Natural killer cell (primary cell): ENCODE measurements around the gene ATP11A. TPM values are rescaled to one million over a fixed set of nuclear protein-coding genes. Genes with fewer than 3 reads are reported as not detected.

ENCODE experiments used
- ATAC-seq, 3 donors: fragments of 150-1000 bp in 2 of 3; fragments of 200-7000 bp in 1 of 3; cut with Tn5 transposase; 1 replicate in 1 of 3; 2 replicates in 2 of 3; pipeline ENCODE4 v1.10.0; 2021; ENCODE audit warnings: mild to moderate bottlenecking in 2 of 3, moderate library complexity in 2 of 3
- DNase-seq, 2 donors: peaks; one replicate each; pipeline versions ENCODE4 v3.0.0 to v3.0.0-alpha.2; 2013 to 2021; ENCODE audit warnings: mixed read lengths in 1 of 2
- H3K27ac ChIP-seq: one replicate; pipeline ENCODE4 v1.5.1; 2013; ENCODE audit warnings: mild to moderate bottlenecking, low read length
- H3K27me3 ChIP-seq: one replicate; pipeline ENCODE4 v1.6.1; 2013; ENCODE audit warnings: low read length; ENCODE audit not compliant: control insufficient read depth, insufficient read depth
- H3K36me3 ChIP-seq: one replicate; pipeline ENCODE4 v1.6.1; 2013; ENCODE audit warnings: low read length; ENCODE audit not compliant: control insufficient read depth, insufficient read depth
- H3K4me1 ChIP-seq: one replicate; pipeline ENCODE4 v1.6.1; 2013; ENCODE audit warnings: low read length; ENCODE audit not compliant: control insufficient read depth, insufficient read depth
- H3K4me3 ChIP-seq: one replicate; pipeline ENCODE4 v1.5.1; 2013; ENCODE audit warnings: low read length
- H3K9me3 ChIP-seq: one replicate; pipeline ENCODE4 v1.6.1; 2013; ENCODE audit warnings: low read length; ENCODE audit not compliant: control insufficient read depth, insufficient read depth
- H3K27ac Mint-ChIP-seq, 2 donors: one replicate each; pipeline ENCODE4 v1.8.0; 2022; ENCODE audit warnings: mild to moderate bottlenecking in 2 of 2, mixed read lengths in 2 of 2, moderate library complexity in 1 of 2
- H3K27me3 Mint-ChIP-seq, 2 donors: one replicate each; pipeline ENCODE4 v1.8.0; 2022; ENCODE audit warnings: low read depth in 2 of 2, mixed read lengths in 2 of 2
- H3K36me3 Mint-ChIP-seq: one replicate; pipeline ENCODE4 v1.8.0; 2022; ENCODE audit warnings: mixed read lengths
- H3K4me1 Mint-ChIP-seq, 2 donors: one replicate each; pipeline ENCODE4 v1.8.0; 2022; ENCODE audit warnings: mixed read lengths in 2 of 2
- H3K4me3 Mint-ChIP-seq: one replicate; pipeline ENCODE4 v1.8.0; 2022; ENCODE audit warnings: mild to moderate bottlenecking, moderate library complexity, mixed read lengths
- H3K9me3 Mint-ChIP-seq, 2 donors: one replicate each; pipeline ENCODE4 v1.8.0; 2022; ENCODE audit warnings: mixed read lengths in 2 of 2
- WGBS: methylation state at CpG from one replicate; pipeline ENCODE4 v1.1.7; 2013; ENCODE audit warnings: missing lambda C conversion rate; ENCODE audit not compliant: insufficient coverage; 5-methylcytosine and 5-hydroxymethylcytosine counted together
- intact Hi-C: fragments of 100-400 bp; cut with micrococcal nuclease; formaldehyde crosslinking; loops from one replicate; pipeline ENCODE4 v1.14.2; 2022
- total RNA-seq, 4 donors: library from RNA; stranded (reverse); fragments of 120-200 nt in 1 of 4; gene quantifications; one replicate each; pipeline versions ENCODE4 v1.2.3 to v1.2.4, GENCODE V29; 2013 to 2022
- TF ChIP-seq, protein P1 (sequence below): fragments of 200-600 bp; IDR thresholded peaks from one replicate; pipeline ENCODE4 v1.8.0; 2022; ENCODE audit warnings: antibody characterized with exemption

Gene ATP11A
- total RNA-seq, 3 donors from 2014 or later (not counting 1 experiment from before 2014, with no cell fraction given) = 47.1 to 68.6 (median 50.7) TPM

GRCh38 chr13:112877976-112878955 is 188.4 kb downstream of the ATP11A start:
- peaks cover 19 to 23% of the 10 kb centered on the region in 2 donors for H3K4me1 Mint-ChIP-seq
- H3K36me3 Mint-ChIP-seq = peaks cover 5% of the 10 kb centered on the region
- no peak overlapping the region for H3K4me3 Mint-ChIP-seq
- Histone ChIP-seq H3K9me3 (peaks cover 8% of the 10 kb centered on the region), H3K4me3 (no peak overlapping the region), H3K4me1 (peaks cover 20% of the 10 kb centered on the region), H3K27ac (no peak overlapping the region), H3K36me3 (peaks cover 18% of the 10 kb centered on the region), H3K27me3 (no peaks in the 10 kb centered on the region)
- ATAC-seq (no peak), DNase-seq (no peak)
- intact Hi-C loops = no loop called here
- TF ChIP-seq, protein P1, sequence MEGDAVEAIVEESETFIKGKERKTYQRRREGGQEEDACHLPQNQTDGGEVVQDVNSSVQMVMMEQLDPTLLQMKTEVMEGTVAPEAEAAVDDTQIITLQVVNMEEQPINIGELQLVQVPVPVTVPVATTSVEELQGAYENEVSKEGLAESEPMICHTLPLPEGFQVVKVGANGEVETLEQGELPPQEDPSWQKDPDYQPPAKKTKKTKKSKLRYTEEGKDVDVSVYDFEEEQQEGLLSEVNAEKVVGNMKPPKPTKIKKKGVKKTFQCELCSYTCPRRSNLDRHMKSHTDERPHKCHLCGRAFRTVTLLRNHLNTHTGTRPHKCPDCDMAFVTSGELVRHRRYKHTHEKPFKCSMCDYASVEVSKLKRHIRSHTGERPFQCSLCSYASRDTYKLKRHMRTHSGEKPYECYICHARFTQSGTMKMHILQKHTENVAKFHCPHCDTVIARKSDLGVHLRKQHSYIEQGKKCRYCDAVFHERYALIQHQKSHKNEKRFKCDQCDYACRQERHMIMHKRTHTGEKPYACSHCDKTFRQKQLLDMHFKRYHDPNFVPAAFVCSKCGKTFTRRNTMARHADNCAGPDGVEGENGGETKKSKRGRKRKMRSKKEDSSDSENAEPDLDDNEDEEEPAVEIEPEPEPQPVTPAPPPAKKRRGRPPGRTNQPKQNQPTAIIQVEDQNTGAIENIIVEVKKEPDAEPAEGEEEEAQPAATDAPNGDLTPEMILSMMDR = no peak
- H3K27ac Mint-ChIP-seq = no peak overlapping the region
- H3K27me3 Mint-ChIP-seq = no peaks in the 10 kb centered on the region
- WGBS = 91% methylated on average over 28 of the region's 28 CpGs
- peaks cover 3 to 4% of the 10 kb centered on the region in 2 donors for H3K9me3 Mint-ChIP-seq

- Mint-ChIP-seq H3K36me3 (no peaks in the 10 kb centered on the region), H3K27me3 (no peaks in the 10 kb centered on the region), H3K27ac (no peak overlapping the region), H3K9me3 (no peaks in the 10 kb centered on the region), H3K4me3 (no peak overlapping the region), H3K4me1 (peaks cover 11 to 12% of the 10 kb centered on the region in 2 donors)
- Histone ChIP-seq H3K4me1 (peaks cover 9% of the 10 kb centered on the region), H3K9me3 (no peaks in the 10 kb centered on the region), H3K27ac (no peak overlapping the region), H3K27me3 (no peaks in the 10 kb centered on the region), H3K36me3 (peaks cover 18% of the 10 kb centered on the region), H3K4me3 (no peak overlapping the region)
- DNase-seq (no peak), ATAC-seq (no peak)
- TF ChIP-seq, protein P1 = no peak
- 88% methylated on average over 20 of the region's 20 CpGs for WGBS
- intact Hi-C loops = no loop called here
These were observed 189.5 kb downstream of the ATP11A start for GRCh38 chr13:112879283-112879833.

DNA sequence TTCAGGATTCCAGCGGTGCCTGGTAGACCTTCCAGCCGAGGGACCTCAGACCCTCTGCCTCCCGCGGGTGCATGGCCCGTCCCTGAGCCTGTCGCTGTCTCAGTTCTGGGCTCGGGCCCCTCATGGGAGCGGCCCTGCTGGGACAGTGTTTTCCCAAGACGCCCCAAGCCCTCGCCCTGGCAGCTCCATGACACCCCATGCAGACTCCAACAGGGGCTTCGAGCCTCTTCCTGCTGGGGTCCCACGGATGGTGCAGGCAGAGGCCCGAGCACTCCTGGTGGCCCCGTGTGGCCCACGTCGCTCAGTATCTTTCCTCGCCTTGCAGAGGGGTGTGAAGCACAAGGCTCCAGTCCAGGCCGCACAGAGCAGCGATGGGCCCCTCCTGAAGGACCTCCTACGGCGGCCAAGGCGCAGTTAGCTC is 190.4 kb downstream of the ATP11A start:
- WGBS = 95% methylated on average over 22 of the region's 22 CpGs
- H3K4me3 ChIP-seq = no peak overlapping the region
- Mint-ChIP-seq H3K27me3 (no peaks in the 10 kb centered on the region), H3K36me3 (no peaks in the 10 kb centered on the region), H3K4me3 (no peak overlapping the region), H3K4me1 (peaks cover 5% of the 10 kb centered on the region in 2 donors), H3K27ac (no peak overlapping the region), H3K9me3 (no peaks in the 10 kb centered on the region)
- H3K36me3 ChIP-seq = peaks cover 18% of the 10 kb centered on the region
- no peak for ATAC-seq
- H3K9me3 ChIP-seq = no peaks in the 10 kb centered on the region
- H3K27ac ChIP-seq = no peak overlapping the region
- TF ChIP-seq, protein P1 = no peak
- no peak for DNase-seq
- peaks cover under 1% of the 10 kb centered on the region for H3K4me1 ChIP-seq
- H3K27me3 ChIP-seq = no peaks in the 10 kb centered on the region
- intact Hi-C loops = no loop called here
